Bronchial epithelial cell (primary cell): ENCODE results near the gene KCNG3. TPM values are rescaled to one million over a fixed set of nuclear protein-coding genes. Genes with fewer than 3 reads are reported as not detected.
A peak's percentile ranks its signal among the peaks of the same experiment; 100 is the strongest.

Experiments used
- DNase-seq: peaks from one replicate; pipeline ENCODE4 v3.0.0-alpha.2; 2010; ENCODE audit warnings: low read depth
- FAIRE-seq: peaks from 2 replicates; lab custom pipeline; 2011; peaks lifted over from hg19 to GRCh38; lab: Jason Lieb, UNC
- H3K27me3 ChIP-seq: 2 replicates; pipeline ENCODE4 v1.5.1; 2011; ENCODE audit warnings: low read length; ENCODE audit not compliant: control insufficient read depth, insufficient read depth
- H3K36me3 ChIP-seq: 2 replicates; pipeline ENCODE4 v1.5.1; 2011; ENCODE audit warnings: low read length; ENCODE audit not compliant: control insufficient read depth, insufficient read depth
- H3K4me3 ChIP-seq: 2 replicates; pipeline ENCODE4 v1.5.1; 2011; ENCODE audit warnings: mild to moderate bottlenecking, low read depth, low read length, control low read depth
- total RNA-seq: library from RNA; depleted of rRNA; stranded (reverse); fragments of >200 nt; gene quantifications from 2 replicates; pipeline ENCODE4 v1.2.1, GENCODE V29; 2014
- TF ChIP-seq, protein P1 (sequence below): IDR thresholded peaks from 2 replicates; pipeline ENCODE4 v1.5.1; 2011; ENCODE audit warnings: mild to moderate bottlenecking, moderate library complexity, low read length, control low read depth, inconsistent platforms; ENCODE audit not compliant: insufficient read depth, severe bottlenecking

The KCNG3 gene
- total RNA-seq, 1 donor from 2014 or later: not detected

DNA sequence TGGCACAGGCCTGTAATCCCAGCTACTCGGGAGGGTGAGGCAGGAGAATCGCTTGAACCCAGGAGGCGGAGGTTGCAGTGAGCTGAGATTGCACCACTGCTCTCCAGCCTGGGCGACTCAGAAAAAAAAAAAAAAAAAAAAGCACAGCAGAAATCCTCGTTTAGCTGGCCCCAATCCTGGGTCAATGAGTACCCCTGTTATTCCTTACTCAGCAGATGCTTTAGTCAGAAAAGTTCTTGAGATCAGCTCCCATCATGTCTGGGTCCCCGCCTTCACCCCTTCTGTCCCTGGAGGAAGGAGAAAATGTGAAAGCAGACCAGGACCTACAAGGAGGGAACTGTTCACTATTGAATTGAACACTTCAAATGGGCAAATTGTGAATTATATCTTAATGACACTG, 16.4 kb upstream of the KCNG3 start:
- no peak for FAIRE-seq
- no peak overlapping the region for H3K4me3 ChIP-seq
- no peaks in the 10 kb centered on the region for H3K36me3 ChIP-seq
- TF ChIP-seq, protein P1, sequence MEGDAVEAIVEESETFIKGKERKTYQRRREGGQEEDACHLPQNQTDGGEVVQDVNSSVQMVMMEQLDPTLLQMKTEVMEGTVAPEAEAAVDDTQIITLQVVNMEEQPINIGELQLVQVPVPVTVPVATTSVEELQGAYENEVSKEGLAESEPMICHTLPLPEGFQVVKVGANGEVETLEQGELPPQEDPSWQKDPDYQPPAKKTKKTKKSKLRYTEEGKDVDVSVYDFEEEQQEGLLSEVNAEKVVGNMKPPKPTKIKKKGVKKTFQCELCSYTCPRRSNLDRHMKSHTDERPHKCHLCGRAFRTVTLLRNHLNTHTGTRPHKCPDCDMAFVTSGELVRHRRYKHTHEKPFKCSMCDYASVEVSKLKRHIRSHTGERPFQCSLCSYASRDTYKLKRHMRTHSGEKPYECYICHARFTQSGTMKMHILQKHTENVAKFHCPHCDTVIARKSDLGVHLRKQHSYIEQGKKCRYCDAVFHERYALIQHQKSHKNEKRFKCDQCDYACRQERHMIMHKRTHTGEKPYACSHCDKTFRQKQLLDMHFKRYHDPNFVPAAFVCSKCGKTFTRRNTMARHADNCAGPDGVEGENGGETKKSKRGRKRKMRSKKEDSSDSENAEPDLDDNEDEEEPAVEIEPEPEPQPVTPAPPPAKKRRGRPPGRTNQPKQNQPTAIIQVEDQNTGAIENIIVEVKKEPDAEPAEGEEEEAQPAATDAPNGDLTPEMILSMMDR: no peak
- no peaks in the 10 kb centered on the region for H3K27me3 ChIP-seq
- DNase-seq: no peak

DNA sequence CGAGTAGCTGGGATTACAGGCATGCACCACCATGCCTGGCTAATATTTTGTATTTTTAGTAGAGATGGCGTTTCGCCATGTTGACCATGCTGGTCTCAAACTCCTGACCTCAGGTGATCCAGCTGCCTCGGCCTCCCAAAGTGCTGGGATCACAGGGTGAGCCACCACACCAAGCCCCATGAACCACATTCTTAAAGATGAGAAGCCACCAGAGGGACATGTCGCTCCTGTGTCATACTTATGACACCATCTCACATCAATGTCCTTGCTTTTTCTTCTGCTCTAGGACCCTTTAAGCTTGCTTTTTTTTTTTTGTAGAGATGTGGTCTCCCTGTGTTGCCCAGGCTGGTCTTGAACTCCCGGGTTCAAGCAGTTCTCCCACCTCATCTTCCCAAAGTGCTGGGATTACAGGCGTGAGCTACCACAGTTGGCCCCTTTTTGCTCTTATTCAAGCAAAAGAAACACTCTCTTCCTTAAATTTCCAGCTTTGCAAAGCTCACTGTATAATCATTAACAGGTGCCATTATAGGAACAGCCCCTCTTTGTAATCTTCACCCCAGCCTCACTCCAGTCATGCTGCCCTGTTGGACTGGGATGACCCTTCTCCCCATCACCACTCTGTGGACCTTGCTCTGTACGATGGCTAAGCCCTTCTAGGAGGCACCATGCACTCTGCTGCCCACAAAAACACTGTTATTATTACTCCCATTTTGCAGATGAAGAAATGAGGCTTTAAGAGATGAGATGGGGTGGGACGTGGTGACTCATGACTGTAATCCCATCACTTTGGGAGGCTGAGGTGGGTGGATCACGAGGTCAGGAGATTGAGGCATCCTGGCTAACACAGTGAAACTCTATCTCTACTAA, 10.8 kb upstream of the KCNG3 start:
- Histone ChIP-seq H3K4me3 (no peak overlapping the region), H3K27me3 (no peaks in the 10 kb centered on the region), H3K36me3 (no peaks in the 10 kb centered on the region)
- DNase-seq (no peak), FAIRE-seq (no peak)
- TF ChIP-seq, protein P1: no peak

DNA sequence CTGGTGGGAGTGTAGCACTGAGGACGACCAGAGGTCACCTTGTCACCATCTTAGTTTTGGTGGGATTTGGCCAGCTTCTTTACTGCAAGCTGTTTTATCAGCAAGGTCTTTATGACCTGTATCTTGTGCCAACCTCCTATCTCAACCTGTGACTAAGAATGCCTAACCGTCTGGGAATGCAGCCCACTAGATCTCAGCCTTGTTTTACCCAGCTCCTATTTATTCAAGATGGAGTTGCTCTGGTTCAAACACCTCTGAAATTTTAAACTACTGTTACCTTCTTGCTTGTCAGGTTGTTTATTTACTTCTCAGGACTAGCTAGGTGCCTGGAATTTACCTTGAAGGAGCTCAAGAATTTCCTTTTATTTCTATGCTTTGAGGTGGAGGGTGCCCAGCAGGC, 9.5 kb upstream of the KCNG3 start:
- Histone ChIP-seq H3K36me3 (no peaks in the 10 kb centered on the region), H3K27me3 (no peaks in the 10 kb centered on the region), H3K4me3 (no peak overlapping the region)
- FAIRE-seq (no peak), DNase-seq (peak; percentile 51)
- TF ChIP-seq, protein P1: no peak

DNA sequence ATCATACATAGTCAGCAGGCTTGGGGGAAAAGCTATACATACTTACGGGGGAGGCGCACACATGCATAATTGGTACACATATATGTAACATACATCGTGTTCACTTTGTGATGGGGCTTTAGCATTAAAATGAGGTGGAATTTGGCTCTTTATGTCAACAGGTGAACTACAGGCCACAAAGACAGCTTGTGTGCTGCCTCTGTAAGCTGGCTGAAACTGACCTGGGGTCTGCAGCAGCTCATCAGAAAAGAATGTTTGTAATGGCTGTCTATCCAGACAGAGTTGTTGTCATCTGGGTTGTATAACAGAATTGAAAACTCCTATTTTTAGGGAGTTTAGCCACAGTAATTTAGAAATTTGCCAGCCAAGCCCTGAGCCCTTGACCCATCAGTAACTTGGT, 4.7 kb upstream of the KCNG3 start:
- DNase-seq: no peak
- no peak overlapping the region for H3K4me3 ChIP-seq
- peaks cover 5% of the 10 kb centered on the region for H3K27me3 ChIP-seq
- no peaks in the 10 kb centered on the region for H3K36me3 ChIP-seq
- FAIRE-seq: no peak
- TF ChIP-seq, protein P1: no peak

DNA sequence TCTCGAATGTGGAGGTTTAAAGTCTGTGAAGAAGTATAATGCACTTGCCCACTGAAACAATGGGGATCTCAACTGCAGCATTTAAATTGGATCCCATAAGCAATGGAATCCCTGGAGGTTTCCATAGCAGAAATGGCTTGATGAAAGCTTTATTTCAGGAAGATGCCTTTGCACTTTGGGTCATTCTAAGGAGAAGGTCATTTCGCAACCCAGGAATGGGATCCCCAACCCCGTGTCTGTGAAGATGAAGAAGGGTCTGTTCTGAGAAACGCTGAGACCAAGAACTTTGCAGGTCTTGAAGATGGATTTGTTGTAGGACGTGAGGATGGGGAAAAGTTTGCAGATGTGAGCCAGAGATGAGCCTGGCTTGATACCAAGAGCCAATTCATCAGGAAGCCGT, 1.8 kb upstream of the KCNG3 start:
- TF ChIP-seq, protein P1: no peak
- no peak for FAIRE-seq
- Histone ChIP-seq H3K36me3 (no peaks in the 10 kb centered on the region), H3K27me3 (peaks cover 15% of the 10 kb centered on the region), H3K4me3 (no peak overlapping the region)
- DNase-seq: no peak

DNA sequence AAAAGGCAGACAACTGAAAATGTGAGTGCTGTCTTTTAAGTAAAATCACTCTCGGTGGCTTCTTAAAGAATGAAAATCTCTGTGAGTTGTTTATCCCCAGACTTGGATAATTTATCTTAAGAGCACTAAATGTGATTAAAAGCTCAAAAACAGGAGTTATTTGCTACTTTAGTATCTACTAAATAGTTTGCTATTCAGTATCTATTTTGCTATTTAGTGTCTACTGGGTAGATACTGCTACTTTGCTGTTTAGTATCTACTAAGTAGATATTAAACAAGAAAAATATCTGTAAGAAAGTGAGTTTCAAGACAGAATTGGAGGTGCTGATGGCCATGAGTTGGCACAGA, 1.4 kb upstream of the KCNG3 start:
- Histone ChIP-seq H3K36me3 (no peaks in the 10 kb centered on the region), H3K27me3 (peaks cover 15% of the 10 kb centered on the region), H3K4me3 (no peak overlapping the region)
- no peak for FAIRE-seq
- TF ChIP-seq, protein P1: no peak
- no peak for DNase-seq
